Measurements from ENCODE around the gene SMIM10L2A. TPM values are rescaled to one million over a fixed set of nuclear protein-coding genes. Genes with fewer than 3 reads are reported as not detected.
"Not testable (repeated sequence)": the region's sequence is repeated elsewhere in the genome, so short reads cannot be mapped to it uniquely, and the experiment has no call there.

The SMIM10L2A gene
- total and polyA plus RNA-seq, 5 donors: 3.8 to 6.3 (median 5.2) TPM

DNA sequence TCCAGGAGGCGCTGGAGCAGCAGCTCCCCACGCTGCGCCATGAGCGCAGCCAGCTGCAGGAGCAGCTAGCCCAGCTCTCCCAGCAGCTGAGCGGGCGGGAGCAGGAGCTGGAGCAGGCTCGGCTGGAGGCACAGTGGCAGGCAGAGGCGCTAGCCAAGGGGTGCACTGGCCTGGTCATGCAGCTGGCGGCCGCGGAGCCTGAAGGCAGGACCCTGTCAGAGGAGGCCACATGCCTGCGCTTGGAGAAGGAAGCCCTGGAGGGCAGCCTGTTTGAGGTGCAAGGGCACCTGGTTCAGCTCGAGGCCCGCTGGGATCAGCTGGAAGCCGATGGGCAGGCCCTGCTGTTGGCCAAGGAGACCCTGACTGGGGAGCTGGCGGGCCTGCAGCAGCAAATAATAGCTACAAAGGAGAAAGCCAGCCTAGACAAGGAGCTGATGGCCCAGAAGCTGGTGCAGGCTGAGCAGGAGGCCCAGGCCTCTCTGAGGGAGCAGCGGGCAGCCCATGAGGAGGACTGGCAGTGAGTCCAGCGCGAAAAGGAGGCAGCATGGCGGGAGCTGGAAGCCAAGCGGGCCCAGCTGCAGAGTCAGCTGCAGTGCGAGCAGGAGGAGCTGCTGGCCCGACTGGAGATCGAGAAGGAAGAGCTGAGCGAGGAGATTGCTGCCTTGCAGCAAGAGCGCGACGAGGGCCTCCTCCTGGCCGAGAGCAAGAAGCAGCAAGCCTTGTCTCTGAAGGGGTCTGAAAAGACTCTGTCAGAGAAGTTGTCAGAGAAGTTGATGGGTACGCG, 13.6 kb downstream of the SMIM10L2A start:
- intact Hi-C loops (cut with DNase I): no loop called here
- ATAC-seq (no peak), DNase-seq (no peak)
- H3K4me3 ChIP-seq (ENCODE audit: low read length): no peak overlapping the region
- 94% methylated on average over 31 of the region's 31 CpGs for WGBS
- H3K27ac ChIP-seq (ENCODE audit: low read length): no peak overlapping the region
- H3K4me1 ChIP-seq (ENCODE audit: control insufficient read depth, insufficient read depth, low read length): no peaks in the 10 kb centered on the region
- no peaks in the 10 kb centered on the region for H3K9me3 ChIP-seq (ENCODE audit: control insufficient read depth, low read length)
- no peaks in the 10 kb centered on the region for H3K27me3 ChIP-seq (ENCODE audit: control insufficient read depth, insufficient read depth)

DNA sequence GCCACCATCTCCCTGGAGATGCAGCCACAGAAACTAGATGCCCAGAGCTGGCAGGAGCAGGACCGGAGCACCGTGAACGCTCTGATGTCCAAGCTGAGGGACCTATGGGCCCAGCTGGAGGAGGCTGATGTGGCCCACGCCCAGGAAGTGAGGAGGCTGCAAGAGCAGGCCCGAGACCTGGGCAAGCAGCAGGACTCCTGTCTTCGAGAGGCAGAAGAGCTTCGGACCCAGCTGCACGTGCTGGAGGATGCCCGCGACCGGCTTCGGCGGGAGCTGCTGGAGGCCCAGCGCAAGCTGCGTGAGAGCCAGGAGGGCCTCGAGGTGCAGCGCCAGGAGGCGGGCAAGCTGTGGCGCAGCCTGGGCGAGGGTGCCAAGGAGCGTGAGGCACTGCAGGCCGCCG, 14.2 kb downstream of the SMIM10L2A start:
- H3K9me3 ChIP-seq (ENCODE audit: control insufficient read depth, low read length): no peaks in the 10 kb centered on the region
- H3K4me3 ChIP-seq (ENCODE audit: low read length): no peak overlapping the region
- no peaks in the 10 kb centered on the region for H3K4me1 ChIP-seq (ENCODE audit: control insufficient read depth, insufficient read depth, low read length)
- WGBS: 90% methylated on average over 23 of the region's 23 CpGs
- H3K27ac ChIP-seq (ENCODE audit: low read length): no peak overlapping the region
- DNase-seq (no peak), ATAC-seq (no peak)
- intact Hi-C loops (cut with DNase I): no loop called here
- H3K27me3 ChIP-seq (ENCODE audit: control insufficient read depth, insufficient read depth): no peaks in the 10 kb centered on the region

DNA sequence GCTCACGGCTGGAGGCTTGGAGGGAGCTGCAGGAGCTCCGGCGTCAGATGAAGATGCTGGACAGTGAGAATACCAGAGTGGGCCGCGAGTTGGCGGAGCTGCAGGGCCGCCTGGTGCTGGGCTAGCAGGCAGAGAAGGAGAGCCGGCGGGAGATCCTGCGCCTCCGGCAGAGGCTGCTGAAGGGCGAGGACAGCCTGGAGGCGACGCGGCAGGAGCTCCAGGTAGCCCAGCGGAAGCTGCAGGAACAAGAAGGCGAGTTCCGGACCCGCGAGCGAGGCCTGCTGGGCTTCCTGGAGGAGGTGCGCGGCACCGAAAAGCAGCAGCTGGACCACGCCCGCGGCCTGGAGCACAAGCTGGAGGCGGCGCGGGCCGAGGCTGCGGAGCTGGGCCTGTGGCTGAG, 14.7 kb downstream of the SMIM10L2A start:
- no peaks in the 10 kb centered on the region for H3K27me3 ChIP-seq (ENCODE audit: control insufficient read depth, insufficient read depth)
- no peak overlapping the region for H3K27ac ChIP-seq (ENCODE audit: low read length)
- H3K9me3 ChIP-seq (ENCODE audit: control insufficient read depth, low read length): no peaks in the 10 kb centered on the region
- ATAC-seq (no peak), DNase-seq (no peak)
- 82% methylated on average over 32 of the region's 32 CpGs for WGBS
- H3K4me1 ChIP-seq (ENCODE audit: control insufficient read depth, insufficient read depth, low read length): no peaks in the 10 kb centered on the region
- intact Hi-C loops (cut with DNase I): no loop called here
- no peak overlapping the region for H3K4me3 ChIP-seq (ENCODE audit: low read length)

DNA sequence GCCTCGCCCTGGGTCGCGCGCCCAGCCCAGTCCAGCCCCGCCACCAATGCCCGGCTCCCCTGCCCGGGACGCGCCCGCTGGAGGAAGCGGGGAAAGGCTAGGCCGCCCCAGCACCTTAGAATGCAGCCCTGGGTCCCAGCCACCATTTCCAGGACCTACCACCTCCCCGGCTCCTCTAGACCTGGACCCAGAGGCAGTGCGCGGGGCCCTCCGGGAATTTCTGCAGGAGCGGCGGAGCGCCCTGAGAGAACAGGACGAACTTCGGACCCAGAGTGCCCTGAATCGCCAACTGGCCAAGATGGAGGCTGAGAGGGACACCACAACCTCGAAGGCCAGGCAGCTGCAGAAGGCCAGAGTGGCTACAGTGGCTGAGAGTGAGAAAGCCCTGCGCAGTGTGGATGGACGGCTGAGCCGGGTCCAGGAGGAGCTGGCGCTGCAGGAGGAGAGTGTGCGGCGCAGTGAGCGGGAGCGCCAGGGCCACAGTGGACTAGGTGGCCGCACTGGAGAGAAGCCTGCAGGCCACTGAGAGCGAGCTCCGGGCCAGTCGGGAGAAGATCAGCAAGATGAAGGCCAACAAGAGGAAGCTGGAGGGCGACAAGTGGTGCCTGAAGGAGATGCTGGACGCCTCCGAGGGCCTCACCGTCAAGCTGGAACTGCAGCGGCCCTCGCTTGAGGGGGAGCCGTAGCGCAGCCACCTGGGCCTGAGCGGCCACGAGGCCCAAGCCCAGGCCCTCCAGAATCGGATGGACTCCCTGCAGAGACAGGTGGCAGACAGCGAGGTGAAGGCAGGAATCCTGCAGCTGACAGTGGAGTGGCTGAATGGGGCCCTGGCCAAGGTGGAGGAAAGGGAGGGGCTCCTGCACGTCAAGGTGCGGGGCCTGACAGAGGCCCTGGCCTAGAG, 15.5 kb downstream of the SMIM10L2A start:
- intact Hi-C loops (cut with DNase I): no loop called here
- Histone ChIP-seq H3K9me3 (ENCODE audit: control insufficient read depth, low read length) (no peaks in the 10 kb centered on the region), H3K27ac (ENCODE audit: low read length) (no peak overlapping the region), H3K4me1 (ENCODE audit: control insufficient read depth, insufficient read depth, low read length) (no peaks in the 10 kb centered on the region), H3K27me3 (ENCODE audit: control insufficient read depth, insufficient read depth) (no peaks in the 10 kb centered on the region), H3K4me3 (ENCODE audit: low read length) (no peak overlapping the region)
- no peak for ATAC-seq
- DNase-seq: no peak
- 94% methylated on average over 49 of the region's 49 CpGs for WGBS

DNA sequence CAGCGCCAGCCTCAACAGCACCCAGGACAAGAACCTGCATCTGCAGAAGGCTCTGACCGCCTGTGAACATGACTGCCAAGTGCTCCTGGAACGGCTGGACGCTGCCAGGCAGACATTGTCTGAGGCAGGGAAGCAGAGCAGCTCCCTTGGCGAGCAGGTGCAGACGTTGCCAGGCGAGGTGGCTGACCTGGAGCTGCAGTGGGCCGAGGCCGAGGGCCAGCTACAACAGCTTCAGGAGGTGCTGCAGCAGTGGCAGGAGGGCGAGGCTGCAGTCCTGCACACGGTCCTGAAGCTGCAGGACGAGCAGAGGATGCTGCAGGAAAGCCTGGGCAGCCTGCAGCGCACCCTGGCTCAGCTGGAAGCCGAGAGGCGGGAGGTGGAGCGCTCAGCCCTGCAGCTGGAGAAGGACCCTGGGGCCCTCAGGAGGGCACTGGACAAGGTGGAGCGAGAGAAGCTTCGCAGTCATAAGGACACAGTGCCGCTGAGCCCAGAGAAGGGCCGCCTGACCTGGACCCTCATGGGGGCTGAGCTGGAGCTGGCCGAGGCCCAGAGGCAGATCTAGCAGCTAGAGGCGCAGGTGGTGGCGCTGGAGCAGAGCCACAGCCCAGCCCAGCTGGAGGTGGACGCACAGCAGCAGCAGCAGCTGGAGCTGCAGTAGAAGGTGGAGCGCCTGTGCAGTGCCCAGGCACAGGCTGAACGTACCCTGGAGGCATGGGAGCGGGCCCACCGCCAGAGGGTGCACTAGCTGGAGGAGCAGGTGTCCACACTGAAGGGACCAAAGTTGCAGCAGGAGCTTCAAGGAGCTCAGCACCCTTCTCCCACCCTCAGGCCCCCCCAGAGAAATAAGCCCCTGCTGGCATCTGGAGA, 16.4 kb downstream of the SMIM10L2A start:
- Histone ChIP-seq H3K27ac (ENCODE audit: low read length) (no peak overlapping the region), H3K4me3 (ENCODE audit: low read length) (no peak overlapping the region), H3K4me1 (ENCODE audit: control insufficient read depth, insufficient read depth, low read length) (no peaks in the 10 kb centered on the region), H3K9me3 (ENCODE audit: control insufficient read depth, low read length) (no peaks in the 10 kb centered on the region), H3K27me3 (ENCODE audit: control insufficient read depth, insufficient read depth) (no peaks in the 10 kb centered on the region)
- WGBS: 88% methylated on average over 28 of the region's 28 CpGs
- DNase-seq (no peak), ATAC-seq (no peak)
- intact Hi-C loops (cut with DNase I): no loop called here

DNA sequence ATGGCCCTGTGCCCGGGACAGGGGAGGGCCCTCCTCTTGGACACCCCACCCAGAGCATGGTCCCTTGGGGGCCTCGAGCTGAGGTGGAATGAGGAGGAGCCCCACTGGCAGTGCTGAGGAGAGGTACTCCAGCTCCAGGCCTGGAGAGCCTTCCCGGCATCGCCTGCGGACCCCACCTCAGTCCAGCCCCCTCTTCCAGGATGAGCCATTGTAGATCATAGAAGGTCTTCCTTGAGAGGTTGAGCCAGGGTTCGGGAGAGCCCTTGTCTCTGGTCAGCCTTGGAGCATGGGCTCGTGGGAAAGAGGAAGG, 16.9 kb downstream of the SMIM10L2A start:
- Histone ChIP-seq H3K9me3 (ENCODE audit: control insufficient read depth, low read length) (no peaks in the 10 kb centered on the region), H3K27ac (ENCODE audit: low read length) (no peak overlapping the region), H3K4me1 (ENCODE audit: control insufficient read depth, insufficient read depth, low read length) (no peaks in the 10 kb centered on the region), H3K27me3 (ENCODE audit: control insufficient read depth, insufficient read depth) (no peaks in the 10 kb centered on the region), H3K4me3 (ENCODE audit: low read length) (no peak overlapping the region)
- intact Hi-C loops (cut with DNase I): no loop called here
- DNase-seq (no peak), ATAC-seq (no peak)
- WGBS: 86% methylated on average over 7 of the region's 7 CpGs

DNA sequence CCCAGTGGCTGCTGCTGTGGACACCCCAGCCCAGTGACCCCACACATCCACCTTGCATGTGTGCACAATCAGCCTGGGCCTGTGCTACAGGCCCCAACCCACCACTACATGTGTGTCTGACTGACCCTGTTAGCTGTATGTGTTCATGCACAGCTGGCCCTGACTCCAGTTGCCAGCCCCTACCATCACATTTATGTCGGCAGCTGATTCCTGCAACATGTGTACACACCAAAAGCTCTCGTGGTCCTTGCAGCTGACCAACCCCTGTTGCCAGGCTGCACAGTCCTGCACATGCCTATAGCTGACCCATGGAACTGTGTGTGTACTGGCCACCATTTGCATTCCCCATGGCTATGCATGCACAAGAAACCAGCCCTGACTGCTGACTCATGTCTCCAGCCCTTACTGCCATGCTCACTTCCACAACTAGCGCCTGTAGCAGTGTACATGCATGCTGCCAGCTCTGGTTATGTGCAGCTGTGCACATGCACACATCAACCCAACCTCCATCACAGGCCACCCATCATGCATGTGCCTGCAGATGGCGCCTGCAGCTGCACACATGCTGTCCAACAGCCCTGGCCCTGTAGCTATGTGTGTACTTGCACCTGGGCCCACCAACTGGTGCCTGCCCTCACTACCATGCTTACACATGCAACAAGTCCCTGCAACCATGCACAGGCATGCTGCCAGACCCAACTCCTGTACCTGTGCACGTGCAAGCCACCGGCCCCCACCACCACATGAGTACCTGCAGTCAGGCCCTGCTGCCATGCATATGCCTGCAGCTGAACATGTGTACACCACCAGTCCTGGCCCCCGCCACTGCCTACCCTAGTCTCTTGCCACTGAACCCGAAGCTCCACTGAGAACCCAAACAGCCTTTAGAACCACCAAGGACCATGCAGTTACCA, 28.1 kb downstream of the SMIM10L2A start:
- H3K4me1 ChIP-seq (ENCODE audit: control insufficient read depth, insufficient read depth, low read length): peaks cover 2% of the 10 kb centered on the region
- H3K27me3 ChIP-seq (ENCODE audit: control insufficient read depth, insufficient read depth): no peaks in the 10 kb centered on the region
- ATAC-seq: no peak
- intact Hi-C loops (cut with DNase I): no loop called here
- H3K4me3 ChIP-seq (ENCODE audit: low read length): no peak overlapping the region
- no peak overlapping the region for H3K27ac ChIP-seq (ENCODE audit: low read length)
- H3K9me3 ChIP-seq (ENCODE audit: control insufficient read depth, low read length): no peaks in the 10 kb centered on the region
- WGBS: 92% methylated on average over 8 of the region's 8 CpGs
- DNase-seq: no peak

DNA sequence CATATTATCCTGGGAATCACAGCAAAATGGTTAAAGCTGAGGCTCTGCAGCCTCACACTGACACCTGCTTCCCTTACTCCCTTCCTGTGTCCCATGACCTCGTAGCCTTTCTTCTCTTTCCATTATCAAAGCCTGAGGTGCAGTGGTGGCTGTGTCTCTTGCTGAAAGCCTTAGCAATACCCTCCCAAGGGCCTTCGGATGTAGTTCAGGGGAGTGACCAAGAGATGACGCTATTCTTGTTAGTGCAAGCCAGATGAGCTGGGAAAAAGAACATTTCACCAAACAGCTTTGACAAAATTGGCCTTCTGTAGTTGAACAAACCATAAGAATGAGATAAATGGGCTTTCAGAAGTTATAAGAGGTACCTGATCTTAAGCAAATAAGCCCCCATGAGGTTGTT, 31.6 kb downstream of the SMIM10L2A start:
- no peak overlapping the region for H3K27ac ChIP-seq (ENCODE audit: low read length)
- 71% methylated on average over 3 of the region's 3 CpGs for WGBS
- no peaks in the 10 kb centered on the region for H3K27me3 ChIP-seq (ENCODE audit: control insufficient read depth, insufficient read depth)
- H3K4me1 ChIP-seq (ENCODE audit: control insufficient read depth, insufficient read depth, low read length): peaks cover 2% of the 10 kb centered on the region
- DNase-seq (no peak), ATAC-seq (no peak)
- intact Hi-C loops (cut with DNase I): no loop called here
- H3K9me3 ChIP-seq (ENCODE audit: control insufficient read depth, low read length): no peaks in the 10 kb centered on the region
- H3K4me3 ChIP-seq (ENCODE audit: low read length): no peak overlapping the region

DNA sequence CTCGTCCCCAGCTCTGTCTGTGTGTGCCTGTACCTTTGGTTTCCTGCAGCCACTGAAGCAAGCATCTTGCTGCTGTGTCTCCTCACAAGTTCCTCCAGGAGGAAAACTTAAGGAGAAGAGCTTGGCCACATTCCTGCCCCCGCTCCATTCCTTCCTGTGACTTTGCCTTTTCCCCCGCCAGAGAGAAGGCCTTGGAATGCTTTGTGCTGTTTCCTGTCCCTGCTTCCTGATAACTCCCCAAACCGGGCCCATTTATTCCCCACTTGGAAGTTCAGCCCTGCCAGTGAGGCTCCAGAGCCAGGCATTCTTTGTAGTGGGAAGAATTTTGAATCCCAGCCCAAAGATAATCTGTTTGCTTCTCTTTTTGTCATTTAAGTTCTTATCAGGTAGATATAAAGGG, 33.1 kb downstream of the SMIM10L2A start:
- ATAC-seq (peak; percentile 63 to 84), DNase-seq (peak in 1 of 3 donors; percentile 13)

DNA sequence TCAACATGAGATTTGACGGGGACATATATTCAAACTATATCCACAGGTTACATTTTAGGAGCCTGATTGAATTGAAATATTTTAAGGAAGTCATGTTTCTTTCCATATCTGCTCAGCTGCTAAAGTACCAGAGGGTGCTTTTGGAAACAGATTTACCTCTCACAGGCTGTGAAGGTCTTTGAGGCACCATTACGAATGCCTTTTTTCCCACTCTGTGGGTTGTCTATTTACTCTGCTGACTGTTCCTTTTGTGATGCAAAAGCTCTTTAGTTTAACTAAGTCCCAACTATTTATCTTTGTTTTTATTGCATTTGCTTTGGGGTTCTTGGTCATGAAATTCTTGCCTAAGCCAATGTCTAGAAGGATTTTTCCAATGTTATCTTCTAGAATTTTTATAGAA, 40.0 kb downstream of the SMIM10L2A start:
- H3K27ac ChIP-seq (ENCODE audit: low read length); intact Hi-C loops (cut with DNase I); DNase-seq; H3K27me3 ChIP-seq (ENCODE audit: control insufficient read depth, insufficient read depth); H3K4me1 ChIP-seq (ENCODE audit: control insufficient read depth, insufficient read depth, low read length); ATAC-seq; H3K9me3 ChIP-seq (ENCODE audit: control insufficient read depth, low read length); H3K4me3 ChIP-seq (ENCODE audit: low read length): not testable (repeated sequence)
- 90% methylated on average over 2 of the region's 2 CpGs for WGBS

More for the DNA sequence above, 33.1 kb downstream of the SMIM10L2A start:
- H3K9me3 ChIP-seq (ENCODE audit: control insufficient read depth, low read length): no peaks in the 10 kb centered on the region
- H3K4me1 ChIP-seq (ENCODE audit: control insufficient read depth, insufficient read depth, low read length): peaks cover 2% of the 10 kb centered on the region
- no peak overlapping the region for H3K4me3 ChIP-seq (ENCODE audit: low read length)
- no peaks in the 10 kb centered on the region for H3K27me3 ChIP-seq (ENCODE audit: control insufficient read depth, insufficient read depth)
- H3K27ac ChIP-seq (ENCODE audit: low read length): no peak overlapping the region
- intact Hi-C loops (cut with DNase I): no loop called here
- WGBS: 27% methylated on average over 4 of the region's 4 CpGs
